ENCODE measurements around the gene CSMD2.

DNA sequence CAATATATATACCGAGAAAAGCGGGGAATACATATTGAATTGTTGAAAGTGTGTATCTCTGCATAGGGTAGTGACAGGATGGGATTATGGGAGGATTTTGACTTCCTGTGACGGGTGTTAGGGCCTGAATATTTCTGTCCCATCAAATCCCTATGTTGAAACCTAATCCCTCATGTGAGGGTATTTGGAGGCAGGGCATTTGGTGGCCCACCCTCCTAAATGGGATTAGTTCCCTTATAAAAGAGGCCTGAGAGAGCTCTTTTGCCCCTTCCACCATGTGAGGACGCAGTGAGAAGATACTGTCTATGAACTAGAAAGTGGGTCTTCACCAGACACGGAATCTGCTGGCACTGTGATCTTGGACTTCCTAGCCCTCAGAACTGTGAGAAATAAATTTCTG is 555.3 kb downstream of the CSMD2 start:
- TF ChIP-seq, protein P1, sequence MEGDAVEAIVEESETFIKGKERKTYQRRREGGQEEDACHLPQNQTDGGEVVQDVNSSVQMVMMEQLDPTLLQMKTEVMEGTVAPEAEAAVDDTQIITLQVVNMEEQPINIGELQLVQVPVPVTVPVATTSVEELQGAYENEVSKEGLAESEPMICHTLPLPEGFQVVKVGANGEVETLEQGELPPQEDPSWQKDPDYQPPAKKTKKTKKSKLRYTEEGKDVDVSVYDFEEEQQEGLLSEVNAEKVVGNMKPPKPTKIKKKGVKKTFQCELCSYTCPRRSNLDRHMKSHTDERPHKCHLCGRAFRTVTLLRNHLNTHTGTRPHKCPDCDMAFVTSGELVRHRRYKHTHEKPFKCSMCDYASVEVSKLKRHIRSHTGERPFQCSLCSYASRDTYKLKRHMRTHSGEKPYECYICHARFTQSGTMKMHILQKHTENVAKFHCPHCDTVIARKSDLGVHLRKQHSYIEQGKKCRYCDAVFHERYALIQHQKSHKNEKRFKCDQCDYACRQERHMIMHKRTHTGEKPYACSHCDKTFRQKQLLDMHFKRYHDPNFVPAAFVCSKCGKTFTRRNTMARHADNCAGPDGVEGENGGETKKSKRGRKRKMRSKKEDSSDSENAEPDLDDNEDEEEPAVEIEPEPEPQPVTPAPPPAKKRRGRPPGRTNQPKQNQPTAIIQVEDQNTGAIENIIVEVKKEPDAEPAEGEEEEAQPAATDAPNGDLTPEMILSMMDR (conservative IDR thresholded peaks at IDR 0.05), result no peak
- TF ChIP-seq EZH2 (IDR thresholded peaks at IDR 0.05; ENCODE audit: low read depth), result no peak

All from PC-9 (cell line).